ENCODE measurements around the gene CACNA2D4. TPM values are rescaled to one million over a fixed set of nuclear protein-coding genes. Genes with fewer than 3 reads are reported as not detected.
A peak's percentile ranks its signal among the peaks of the same experiment; 100 is the strongest.

CACNA2D4 gene
- polyA plus RNA-seq, 3 donors, result 17.8 to 87.7 (median 22.1) TPM

GRCh38 chr12:1890810-1891209, 27.6 kb downstream of the CACNA2D4 start:
- Histone ChIP-seq H2AFZ (ENCODE audit: insufficient read depth, low read depth, low read length, poor library complexity, severe bottlenecking) (no peak overlapping the region), H4K20me1 (ENCODE audit: insufficient read depth, low read length) (no peaks in the 10 kb centered on the region), H3K79me2 (ENCODE audit: insufficient read depth, low read length) (no peaks in the 10 kb centered on the region), H3K9me3 (replicated peaks in 1 of 2; ENCODE audit: control insufficient read depth in 1 of 2, insufficient read depth in 1 of 2, low read length in 2 of 2) (peaks cover 6 to 11% of the 10 kb centered on the region in 2 donors), H3K36me3 (replicated peaks in 1 of 2; ENCODE audit: control insufficient read depth in 1 of 2, insufficient read depth in 2 of 2, low read length in 2 of 2) (no peaks in the 10 kb centered on the region), H3K4me3 (replicated peaks in 1 of 3; ENCODE audit: low read depth in 2 of 3, low read length in 3 of 3) (no peak overlapping the region), H3K9ac (ENCODE audit: insufficient read depth, low read length, poor library complexity, severe bottlenecking) (no peak overlapping the region), H3K27ac (ENCODE audit: low read depth in 1 of 2, low read length in 2 of 2) (no peak overlapping the region), H3K4me2 (replicated peaks; ENCODE audit: extremely low read depth, low read length, poor library complexity, severe bottlenecking) (no peak overlapping the region), H3K27me3 (ENCODE audit: control insufficient read depth in 2 of 2, insufficient read depth in 2 of 2, low read length in 2 of 2) (no peaks in the 10 kb centered on the region), H3K4me1 (ENCODE audit: control insufficient read depth in 1 of 2, insufficient read depth in 2 of 2, low read length in 2 of 2) (peaks cover 5 to 6% of the 10 kb centered on the region in 2 donors)
- Mint-ChIP-seq H3K36me3 (no peaks in the 10 kb centered on the region), H3K4me1 (peaks cover 7% of the 10 kb centered on the region), H3K27me3 (ENCODE audit: low read depth in 3 of 3) (peaks cover 0 to 3% (median 0%) of the 10 kb centered on the region in 3 donors), H3K27ac (peak overlapping the region in 1 of 7 donors; percentile 47), H3K4me3 (no peak overlapping the region), H3K9me3 (peaks cover 11 to 24% (median 17%) of the 10 kb centered on the region in 7 donors)
- intact Hi-C loops (cut with micrococcal nuclease), result no loop called here
- WGBS (ENCODE audit: insufficient coverage), result 67% methylated on average over 2 of the region's 2 CpGs
- TF ChIP-seq CTCF (IDR thresholded peaks at IDR 0.05), result no peak
- DNase-seq, result peak in 1 of 3 donors; percentile 10

GRCh38 chr12:1890119-1890703, 28.2 kb downstream of the CACNA2D4 start:
- Histone ChIP-seq H3K27ac (ENCODE audit: low read depth in 1 of 2, low read length in 2 of 2) (no peak overlapping the region), H3K4me2 (replicated peaks; ENCODE audit: extremely low read depth, low read length, poor library complexity, severe bottlenecking) (no peak overlapping the region), H4K20me1 (ENCODE audit: insufficient read depth, low read length) (no peaks in the 10 kb centered on the region), H3K79me2 (ENCODE audit: insufficient read depth, low read length) (no peaks in the 10 kb centered on the region), H3K27me3 (ENCODE audit: control insufficient read depth in 2 of 2, insufficient read depth in 2 of 2, low read length in 2 of 2) (no peaks in the 10 kb centered on the region), H3K4me1 (ENCODE audit: control insufficient read depth in 1 of 2, insufficient read depth in 2 of 2, low read length in 2 of 2) (peaks cover 5 to 6% of the 10 kb centered on the region in 2 donors), H3K36me3 (replicated peaks in 1 of 2; ENCODE audit: control insufficient read depth in 1 of 2, insufficient read depth in 2 of 2, low read length in 2 of 2) (no peaks in the 10 kb centered on the region), H3K9me3 (replicated peaks in 1 of 2; ENCODE audit: control insufficient read depth in 1 of 2, insufficient read depth in 1 of 2, low read length in 2 of 2) (peaks cover 6 to 11% of the 10 kb centered on the region in 2 donors), H3K4me3 (replicated peaks in 1 of 3; ENCODE audit: low read depth in 2 of 3, low read length in 3 of 3) (no peak overlapping the region), H2AFZ (ENCODE audit: insufficient read depth, low read depth, low read length, poor library complexity, severe bottlenecking) (no peak overlapping the region), H3K9ac (ENCODE audit: insufficient read depth, low read length, poor library complexity, severe bottlenecking) (no peak overlapping the region)
- Mint-ChIP-seq H3K9me3 (peaks cover 11 to 24% (median 17%) of the 10 kb centered on the region in 7 donors), H3K4me1 (peaks cover 7% of the 10 kb centered on the region), H3K4me3 (no peak overlapping the region), H3K27ac (peak overlapping the region in 1 of 7 donors; percentile 51), H3K27me3 (ENCODE audit: low read depth in 3 of 3) (peaks cover 0 to 3% (median 0%) of the 10 kb centered on the region in 3 donors), H3K36me3 (no peaks in the 10 kb centered on the region)
- DNase-seq, result no peak
- intact Hi-C loops (cut with micrococcal nuclease), result no loop called here
- TF ChIP-seq CTCF (IDR thresholded peaks at IDR 0.05), result no peak
- 99% methylated on average over 7 of the region's 8 CpGs for WGBS (ENCODE audit: insufficient coverage)
